Neutrophil (primary cell): ENCODE measurements around the gene XYLT1.

ENCODE experiments used
- H3K27ac ChIP-seq: fragments of 200-600 bp; sonication (generic); 2 replicates; pipeline ENCODE4 v1.5.1; 2016; ENCODE audit warnings: mild to moderate bottlenecking, moderate library complexity
- H3K27me3 ChIP-seq: fragments of 200-600 bp; sonication (generic); 2 replicates; pipeline ENCODE4 v1.6.0; 2016; ENCODE audit warnings: mild to moderate bottlenecking
- H3K36me3 ChIP-seq: fragments of 200-600 bp; sonication (generic); 2 replicates; pipeline ENCODE4 v1.5.1; 2017
- H3K4me1 ChIP-seq, 2 experiments: fragments of 200-600 bp in 1 of 2; sonication (generic) in 1 of 2; 1 replicate in 1 of 2; 2 replicates in 1 of 2; pipeline versions ENCODE4 v1.5.1 to v1.6.1; 2013 to 2016; ENCODE audit warnings: low read depth in 1 of 2, low read length in 1 of 2, mild to moderate bottlenecking in 1 of 2, moderate library complexity in 1 of 2; ENCODE audit not compliant: control insufficient read depth in 1 of 2, insufficient read depth in 1 of 2
- H3K4me3 ChIP-seq, 2 experiments: fragments of 200-600 bp in 1 of 2; sonication (generic) in 1 of 2; 1 replicate in 1 of 2; 2 replicates in 1 of 2; pipeline ENCODE4 v1.5.1; 2013 to 2016; ENCODE audit warnings: low read depth in 1 of 2, low read length in 1 of 2, mild to moderate bottlenecking in 1 of 2, moderate library complexity in 1 of 2
- H3K9me3 ChIP-seq: fragments of 200-600 bp; sonication (generic); 2 replicates; pipeline ENCODE4 v1.5.1; 2016
- TF ChIP-seq, protein P1 (sequence below): fragments of 200-600 bp; sonication (generic); IDR thresholded peaks from 2 replicates; pipeline ENCODE4 v1.5.1; 2016; ENCODE audit warnings: antibody characterized with exemption

Gene XYLT1

DNA sequence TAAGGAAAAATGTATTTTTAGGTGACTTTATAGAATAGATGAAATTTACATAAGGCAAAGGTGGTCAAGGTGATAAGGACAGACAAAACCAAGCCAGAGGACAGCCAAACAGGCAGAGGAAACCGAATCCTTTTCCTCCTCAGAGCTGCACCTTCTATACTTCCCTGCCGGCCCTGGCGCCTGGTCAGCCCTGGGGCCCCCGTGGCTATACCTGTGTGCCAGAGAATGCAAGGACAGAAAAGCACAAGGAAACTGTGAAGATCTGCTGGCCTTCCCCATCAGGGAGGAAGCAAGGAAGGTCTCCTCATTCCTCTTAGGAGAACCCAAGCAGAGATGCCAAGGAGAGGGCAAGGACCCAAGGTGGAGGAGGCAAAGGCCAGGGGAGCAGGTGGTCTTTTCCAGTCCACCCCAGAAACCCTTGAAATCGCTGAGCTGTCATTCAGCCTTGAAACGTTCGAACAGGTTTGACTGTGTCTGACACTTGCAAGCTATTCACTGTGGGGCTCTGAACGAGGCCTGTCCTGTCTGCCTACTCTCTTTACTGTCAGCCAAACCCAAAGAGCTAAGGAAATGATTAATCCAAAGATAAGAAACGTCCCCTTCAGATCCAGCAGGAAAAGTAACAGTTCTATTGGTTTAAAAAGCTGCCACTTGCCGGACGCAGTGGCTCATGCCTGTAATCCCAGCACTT, 114.4 kb downstream of the XYLT1 start:
- TF ChIP-seq, protein P1, sequence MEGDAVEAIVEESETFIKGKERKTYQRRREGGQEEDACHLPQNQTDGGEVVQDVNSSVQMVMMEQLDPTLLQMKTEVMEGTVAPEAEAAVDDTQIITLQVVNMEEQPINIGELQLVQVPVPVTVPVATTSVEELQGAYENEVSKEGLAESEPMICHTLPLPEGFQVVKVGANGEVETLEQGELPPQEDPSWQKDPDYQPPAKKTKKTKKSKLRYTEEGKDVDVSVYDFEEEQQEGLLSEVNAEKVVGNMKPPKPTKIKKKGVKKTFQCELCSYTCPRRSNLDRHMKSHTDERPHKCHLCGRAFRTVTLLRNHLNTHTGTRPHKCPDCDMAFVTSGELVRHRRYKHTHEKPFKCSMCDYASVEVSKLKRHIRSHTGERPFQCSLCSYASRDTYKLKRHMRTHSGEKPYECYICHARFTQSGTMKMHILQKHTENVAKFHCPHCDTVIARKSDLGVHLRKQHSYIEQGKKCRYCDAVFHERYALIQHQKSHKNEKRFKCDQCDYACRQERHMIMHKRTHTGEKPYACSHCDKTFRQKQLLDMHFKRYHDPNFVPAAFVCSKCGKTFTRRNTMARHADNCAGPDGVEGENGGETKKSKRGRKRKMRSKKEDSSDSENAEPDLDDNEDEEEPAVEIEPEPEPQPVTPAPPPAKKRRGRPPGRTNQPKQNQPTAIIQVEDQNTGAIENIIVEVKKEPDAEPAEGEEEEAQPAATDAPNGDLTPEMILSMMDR: no peak
- peak overlapping the region; percentile 86 for H3K27ac ChIP-seq

DNA sequence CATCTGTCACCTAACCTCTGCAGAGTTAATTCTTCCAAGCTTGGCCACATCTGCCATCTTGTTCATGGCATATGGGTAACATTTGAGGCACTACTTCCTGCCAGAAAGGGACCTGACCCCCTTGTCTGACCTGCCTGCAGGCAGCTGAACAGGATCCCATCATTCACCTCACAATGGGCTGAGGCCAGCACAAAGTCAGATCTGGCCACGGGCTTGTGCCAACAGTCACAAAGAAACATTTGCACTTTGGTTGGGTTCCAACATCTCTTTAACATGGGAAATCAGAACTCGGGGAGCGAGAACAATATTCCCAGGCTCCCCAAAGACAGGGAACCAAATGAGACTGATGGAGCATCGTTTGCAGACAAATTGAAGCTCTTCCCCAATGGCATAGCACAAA, 116.1 kb downstream of the XYLT1 start:
- TF ChIP-seq, protein P1: no peak
- peaks cover 95 to 100% of the 10 kb centered on the region in 2 experiments for H3K4me1 ChIP-seq
- peak overlapping the region; percentile 86 for H3K27ac ChIP-seq
- H3K36me3 ChIP-seq: no peaks in the 10 kb centered on the region
- H3K4me3 ChIP-seq: no peak overlapping the region
- no peaks in the 10 kb centered on the region for H3K27me3 ChIP-seq
- no peaks in the 10 kb centered on the region for H3K9me3 ChIP-seq

More for the DNA sequence above, 114.4 kb downstream of the XYLT1 start:
- peak overlapping the region in 1 of 2 experiments; percentile 39 for H3K4me3 ChIP-seq
- H3K9me3 ChIP-seq: no peaks in the 10 kb centered on the region
- no peaks in the 10 kb centered on the region for H3K36me3 ChIP-seq
- H3K4me1 ChIP-seq: peaks cover 95 to 100% of the 10 kb centered on the region in 2 experiments
- H3K27me3 ChIP-seq: no peaks in the 10 kb centered on the region

DNA sequence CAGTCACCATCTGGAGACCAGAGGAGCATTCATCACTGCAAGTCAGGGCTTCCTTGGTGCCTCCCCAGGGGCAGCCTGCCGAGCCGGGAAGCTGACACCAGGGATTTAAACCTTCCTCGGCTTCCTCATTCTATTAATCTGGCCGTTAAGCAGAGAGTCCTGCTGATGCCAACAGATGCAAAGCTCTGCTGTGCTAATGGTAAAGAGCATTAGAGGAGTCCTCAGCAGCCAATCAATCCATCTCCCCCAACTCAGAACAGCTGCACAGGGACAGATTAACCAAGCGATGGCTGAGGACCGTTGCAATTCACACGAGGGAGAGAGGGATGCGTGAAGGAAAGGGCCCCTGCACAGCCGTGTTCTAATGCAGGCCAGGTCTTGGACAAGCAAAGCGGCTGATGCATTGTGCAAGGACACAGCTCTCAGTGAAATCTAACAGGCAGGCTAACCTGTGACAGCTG, 116.6 kb downstream of the XYLT1 start:
- Histone ChIP-seq H3K4me1 (peaks cover 95 to 100% of the 10 kb centered on the region in 2 experiments), H3K36me3 (no peaks in the 10 kb centered on the region), H3K4me3 (peak overlapping the region in 1 of 2 experiments; percentile 6), H3K9me3 (no peaks in the 10 kb centered on the region), H3K27me3 (no peaks in the 10 kb centered on the region), H3K27ac (peak overlapping the region; percentile 86)
- TF ChIP-seq, protein P1: no peak

DNA sequence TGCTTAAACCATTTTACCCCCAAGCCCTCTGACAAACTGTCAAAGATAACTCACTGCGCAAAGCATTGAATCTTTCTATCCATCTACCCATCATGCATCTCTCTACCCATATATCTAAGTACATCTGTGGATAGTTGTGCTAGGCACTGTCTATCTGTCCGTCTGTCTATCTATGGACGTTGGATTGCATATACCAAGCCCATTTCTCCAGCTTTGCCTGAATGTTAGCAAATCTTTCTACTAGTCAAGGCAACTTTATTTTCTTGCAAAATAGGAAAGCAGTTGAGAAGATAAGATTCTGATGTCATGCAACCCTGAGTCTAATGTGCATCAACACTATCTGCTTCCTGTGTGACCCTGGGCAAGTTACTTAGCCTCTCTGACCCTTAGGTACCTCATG, 117.2 kb downstream of the XYLT1 start:
- Histone ChIP-seq H3K4me3 (no peak overlapping the region), H3K9me3 (no peaks in the 10 kb centered on the region), H3K4me1 (peaks cover 95 to 100% of the 10 kb centered on the region in 2 experiments), H3K27ac (peak overlapping the region; percentile 86), H3K27me3 (no peaks in the 10 kb centered on the region), H3K36me3 (no peaks in the 10 kb centered on the region)
- TF ChIP-seq, protein P1: no peak

DNA sequence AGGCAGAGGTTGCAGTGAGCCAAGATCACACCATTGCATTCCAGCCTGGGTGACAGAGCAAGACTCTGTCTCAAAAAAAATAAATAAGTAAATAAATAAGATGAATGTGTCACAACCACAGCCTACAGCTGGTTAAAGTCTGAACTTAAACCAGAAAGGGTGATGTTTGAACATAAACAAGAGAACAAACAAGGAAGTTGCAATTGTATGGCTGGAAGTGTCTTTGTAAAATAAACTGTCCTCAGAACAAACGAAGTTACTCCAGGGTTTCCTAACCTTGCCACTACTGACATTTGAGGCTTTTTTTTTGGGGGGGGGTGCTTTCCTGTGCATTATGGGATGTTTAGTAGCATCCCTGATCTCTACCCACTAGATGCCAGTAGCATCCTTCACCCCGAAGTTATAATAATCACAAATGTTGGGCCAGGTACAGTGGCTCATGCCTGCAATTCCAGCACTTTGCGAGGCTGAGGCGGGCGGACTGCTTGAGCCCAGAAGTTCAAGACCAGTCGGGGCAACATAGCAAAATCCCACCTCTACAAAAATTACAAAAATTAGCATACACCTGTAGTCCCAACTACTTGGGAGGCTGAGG, 119.2 kb downstream of the XYLT1 start:
- H3K27me3 ChIP-seq: no peaks in the 10 kb centered on the region
- H3K36me3 ChIP-seq: no peaks in the 10 kb centered on the region
- TF ChIP-seq, protein P1: no peak
- no peaks in the 10 kb centered on the region for H3K9me3 ChIP-seq
- peak overlapping the region; percentile 86 for H3K27ac ChIP-seq
- H3K4me1 ChIP-seq: peaks cover 95 to 100% of the 10 kb centered on the region in 2 experiments
- no peak overlapping the region for H3K4me3 ChIP-seq
